CD14-positive monocyte (primary cell): ENCODE measurements around the gene MANF. TPM values are rescaled to one million over a fixed set of nuclear protein-coding genes. Genes with fewer than 3 reads are reported as not detected.

Experiments
- DNase-seq, 3 donors: peaks; one replicate each; pipeline ENCODE4 v3.0.0-alpha.2; 2011 to 2022
- H2AFZ ChIP-seq: 2 replicates; pipeline ENCODE4 v1.6.0; 2012; ENCODE audit warnings: mild to moderate bottlenecking, low read depth, low read length, inconsistent platforms; ENCODE audit not compliant: insufficient read depth, poor library complexity, severe bottlenecking
- H3K27ac ChIP-seq, 2 donors: 1 replicate in 1 of 2; 2 replicates in 1 of 2; pipeline ENCODE4 v1.5.1; 2012 to 2013; ENCODE audit warnings: low read length in 2 of 2, control low read depth in 1 of 2, inconsistent platforms in 1 of 2, low read depth in 1 of 2, mild to moderate bottlenecking in 1 of 2
- H3K27me3 ChIP-seq, 2 donors: one replicate each; pipeline versions ENCODE4 v1.6.0 to v1.6.1; 2011 to 2013; ENCODE audit warnings: low read length in 2 of 2; ENCODE audit not compliant: control insufficient read depth in 2 of 2, insufficient read depth in 2 of 2
- H3K36me3 ChIP-seq, 2 donors: replicated peaks in 1 of 2; 1 replicate in 1 of 2; 2 replicates in 1 of 2; pipeline versions ENCODE4 v1.5.1 to v1.6.1; 2012 to 2013; ENCODE audit warnings: low read length in 2 of 2, control low read depth in 1 of 2, inconsistent platforms in 1 of 2, mild to moderate bottlenecking in 1 of 2; ENCODE audit not compliant: insufficient read depth in 2 of 2, control insufficient read depth in 1 of 2
- H3K4me1 ChIP-seq, 2 donors: 1 replicate in 1 of 2; 2 replicates in 1 of 2; pipeline versions ENCODE4 v1.5.1 to v1.6.1; 2012 to 2013; ENCODE audit warnings: low read length in 2 of 2, control low read depth in 1 of 2, inconsistent platforms in 1 of 2, mild to moderate bottlenecking in 1 of 2, moderate library complexity in 1 of 2; ENCODE audit not compliant: insufficient read depth in 2 of 2, control insufficient read depth in 1 of 2
- H3K4me2 ChIP-seq: replicated peaks from 2 replicates; pipeline ENCODE3; 2012; ENCODE audit warnings: low read length, moderate library complexity, mild to moderate bottlenecking; ENCODE audit not compliant: poor library complexity, severe bottlenecking; ENCODE audit errors: extremely low read depth
- H3K4me3 ChIP-seq, 3 experiments: fragments of 200-600 bp in 1 of 3; sonication (generic) in 1 of 3; replicated peaks in 1 of 3; 1 replicate in 2 of 3; 2 replicates in 1 of 3; pipeline ENCODE4 v1.5.1; 2011 to 2013; ENCODE audit warnings: low read length in 3 of 3, mild to moderate bottlenecking in 3 of 3, control low read depth in 2 of 3, low read depth in 2 of 3, inconsistent platforms in 1 of 3, moderate library complexity in 1 of 3
- H3K79me2 ChIP-seq: 2 replicates; pipeline ENCODE4 v1.6.0; 2012; ENCODE audit warnings: mild to moderate bottlenecking, control low read depth, inconsistent platforms, low read length, moderate library complexity; ENCODE audit not compliant: insufficient read depth
- H3K9ac ChIP-seq: 2 replicates; pipeline ENCODE4 v1.6.0; 2017; ENCODE audit warnings: low read length, mild to moderate bottlenecking; ENCODE audit not compliant: insufficient read depth, poor library complexity, severe bottlenecking
- H3K9me3 ChIP-seq, 2 donors: replicated peaks in 1 of 2; 1 replicate in 1 of 2; 2 replicates in 1 of 2; pipeline versions ENCODE4 v1.5.1 to v1.6.1; 2012 to 2013; ENCODE audit warnings: low read length in 2 of 2, control low read depth in 1 of 2; ENCODE audit not compliant: control insufficient read depth in 1 of 2, insufficient read depth in 1 of 2
- H4K20me1 ChIP-seq: 2 replicates; pipeline ENCODE4 v1.6.0; 2012; ENCODE audit warnings: mild to moderate bottlenecking, low read length, control low read depth, moderate library complexity; ENCODE audit not compliant: insufficient read depth
- H3K27ac Mint-ChIP-seq, 7 donors: one replicate each; pipeline ENCODE4 v1.8.0; 2020; ENCODE audit warnings: mild to moderate bottlenecking in 7 of 7, mixed read lengths in 7 of 7, moderate library complexity in 6 of 7, inconsistent platforms in 2 of 7
- H3K27me3 Mint-ChIP-seq, 3 donors: one replicate each; pipeline ENCODE4 v1.8.0; 2021 to 2022; ENCODE audit warnings: low read depth in 3 of 3, mild to moderate bottlenecking in 3 of 3, mixed read lengths in 3 of 3, moderate library complexity in 3 of 3, inconsistent platforms in 1 of 3
- H3K36me3 Mint-ChIP-seq, 2 donors: one replicate each; pipeline ENCODE4 v1.8.0; 2020; ENCODE audit warnings: mixed read lengths in 2 of 2, inconsistent platforms in 1 of 2, mild to moderate bottlenecking in 1 of 2
- H3K4me1 Mint-ChIP-seq: one replicate; pipeline ENCODE4 v1.8.0; 2020; ENCODE audit warnings: mild to moderate bottlenecking, mixed read lengths
- H3K4me3 Mint-ChIP-seq, 2 donors: one replicate each; pipeline ENCODE4 v1.8.0; 2020; ENCODE audit warnings: mild to moderate bottlenecking in 2 of 2, mixed read lengths in 2 of 2, moderate library complexity in 1 of 2
- H3K9me3 Mint-ChIP-seq, 7 donors: one replicate each; pipeline ENCODE4 v1.8.0; 2020 to 2022; ENCODE audit warnings: mixed read lengths in 7 of 7, mild to moderate bottlenecking in 6 of 7, moderate library complexity in 6 of 7, inconsistent platforms in 2 of 7
- CTCF ChIP-seq: fragments of 200-600 bp; IDR thresholded peaks from one replicate; pipeline ENCODE4 v1.8.0; 2022; ENCODE audit warnings: antibody characterized with exemption, mild to moderate bottlenecking
- WGBS: methylation state at CpG from one replicate; pipeline ENCODE4 v1.1.5; 2013; ENCODE audit warnings: missing lambda C conversion rate; ENCODE audit not compliant: insufficient coverage; 5-methylcytosine and 5-hydroxymethylcytosine counted together
- intact Hi-C, 2 donors: fragments of 100-400 bp; cut with micrococcal nuclease; formaldehyde crosslinking; loops; one replicate each; pipeline versions ENCODE4 v1.15.0 to v1.15.1; 2023
- polyA plus RNA-seq, 3 donors: library from polyadenylated mRNA; depleted of rRNA in 1 of 3; unstranded in 2 of 3; stranded (reverse) in 1 of 3; fragments of 300-500 nt in 2 of 3; fragments of >200 nt in 1 of 3; fragmentation: Illumina TruSeq in 2 of 3; gene quantifications; 1 replicate in 2 of 3; 2 replicates in 1 of 3; pipeline ENCODE4 v1.2.3, GENCODE V29; 2012 to 2021

The MANF gene
- polyA plus RNA-seq, 3 donors, result 14.1 to 30.2 (median 23.6) TPM

- intact Hi-C loops, result loop anchor here in 1 of 2 donors (10.0 kb wide), 1 partner anchor 1044 kb away; the partner anchor contains the start of genes CYB561D2, NPRL2 and TMEM115
- Mint-ChIP-seq H3K4me3 (no peak overlapping the region), H3K36me3 (peaks cover 66 to 80% of the 10 kb centered on the region in 2 donors), H3K27me3 (peaks cover 0 to 2% (median 0%) of the 10 kb centered on the region in 3 donors), H3K9me3 (no peaks in the 10 kb centered on the region), H3K27ac (peak overlapping the region in 5 of 7 donors; percentile 7 to 68 (median 48)), H3K4me1 (peaks cover 46% of the 10 kb centered on the region)
- no peak for DNase-seq
- Histone ChIP-seq H3K27me3 (no peaks in the 10 kb centered on the region), H3K4me1 (peaks cover 26 to 33% of the 10 kb centered on the region in 2 donors), H3K4me3 (no peak overlapping the region), H2AFZ (no peak overlapping the region), H3K36me3 (peaks cover 71 to 84% of the 10 kb centered on the region in 2 donors), H3K9ac (no peak overlapping the region), H3K9me3 (no peaks in the 10 kb centered on the region), H4K20me1 (peaks cover 30% of the 10 kb centered on the region), H3K79me2 (peaks cover 27% of the 10 kb centered on the region), H3K4me2 (no peak overlapping the region), H3K27ac (peak overlapping the region in 1 of 2 donors; percentile 30)
- no peak for TF ChIP-seq CTCF
- WGBS, result 94% methylated on average over 6 of the region's 8 CpGs
Measured at GRCh38 chr3:51398595-51399310, 13.7 kb downstream of the MANF start.

- intact Hi-C loops, result no loop called here
- H2AFZ ChIP-seq, result no peak overlapping the region
- H3K36me3 ChIP-seq, result peaks cover 66 to 84% of the 10 kb centered on the region in 2 donors
- WGBS, result 93% methylated on average over 4 of the region's 4 CpGs
- H3K4me1 ChIP-seq, result peaks cover 26 to 33% of the 10 kb centered on the region in 2 donors
- peaks cover 16% of the 10 kb centered on the region for H4K20me1 ChIP-seq
- no peaks in the 10 kb centered on the region for H3K27me3 ChIP-seq
- no peak for DNase-seq
- peaks cover 12% of the 10 kb centered on the region for H3K79me2 ChIP-seq
- no peaks in the 10 kb centered on the region for H3K9me3 Mint-ChIP-seq
- H3K27me3 Mint-ChIP-seq, result peaks cover 0 to 2% (median 0%) of the 10 kb centered on the region in 3 donors
- peaks cover 35% of the 10 kb centered on the region for H3K4me1 Mint-ChIP-seq
- no peak overlapping the region for H3K4me3 Mint-ChIP-seq
- peak overlapping the region; percentile 14 to 90 (median 68) for H3K27ac Mint-ChIP-seq
- no peak overlapping the region for H3K4me2 ChIP-seq
- peaks cover 60 to 74% of the 10 kb centered on the region in 2 donors for H3K36me3 Mint-ChIP-seq
- TF ChIP-seq CTCF, result no peak
- no peak overlapping the region for H3K4me3 ChIP-seq
- H3K27ac ChIP-seq, result peak overlapping the region; percentile 30 to 32
- no peak overlapping the region for H3K9ac ChIP-seq
- no peaks in the 10 kb centered on the region for H3K9me3 ChIP-seq
Measured at GRCh38 chr3:51400166-51400565, 15.1 kb downstream of the MANF start.
